ENCODE results near the gene SH3BP4.

SH3BP4 gene

DNA sequence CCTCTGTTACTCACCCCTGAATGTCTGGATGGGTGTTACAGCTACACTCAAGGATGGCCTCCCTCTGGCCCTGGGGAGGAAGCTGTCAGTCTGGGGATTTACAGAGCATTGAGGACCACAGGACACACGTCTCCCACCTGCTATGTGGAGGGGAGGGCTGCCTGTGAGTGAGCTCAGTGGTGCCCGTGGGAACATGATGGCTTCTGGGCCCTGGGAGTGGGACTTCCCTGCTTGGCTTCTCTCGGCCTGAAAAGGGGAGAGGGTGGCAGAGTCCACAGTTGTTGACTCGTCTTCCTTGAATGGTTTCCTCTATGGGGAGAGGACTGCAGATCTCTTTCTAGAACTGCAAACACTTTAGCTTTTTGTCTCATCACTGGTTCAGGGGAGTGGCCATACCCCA, 79.1 kb downstream of the SH3BP4 start:
- DNase-seq (ENCODE audit: low read depth, low spot score), result no peak
- ChIA-PET POLR2A (no interaction called here), CTCF (interaction anchor here (1.0 kb wide), 1 partner anchor 482 kb away, joined by 4 read pairs; no protein-coding TSS in a partner anchor)
- no peak overlapping the region for H3K4me3 ChIP-seq (ENCODE audit: low read depth, low read length)
- TF ChIP-seq, protein P1, sequence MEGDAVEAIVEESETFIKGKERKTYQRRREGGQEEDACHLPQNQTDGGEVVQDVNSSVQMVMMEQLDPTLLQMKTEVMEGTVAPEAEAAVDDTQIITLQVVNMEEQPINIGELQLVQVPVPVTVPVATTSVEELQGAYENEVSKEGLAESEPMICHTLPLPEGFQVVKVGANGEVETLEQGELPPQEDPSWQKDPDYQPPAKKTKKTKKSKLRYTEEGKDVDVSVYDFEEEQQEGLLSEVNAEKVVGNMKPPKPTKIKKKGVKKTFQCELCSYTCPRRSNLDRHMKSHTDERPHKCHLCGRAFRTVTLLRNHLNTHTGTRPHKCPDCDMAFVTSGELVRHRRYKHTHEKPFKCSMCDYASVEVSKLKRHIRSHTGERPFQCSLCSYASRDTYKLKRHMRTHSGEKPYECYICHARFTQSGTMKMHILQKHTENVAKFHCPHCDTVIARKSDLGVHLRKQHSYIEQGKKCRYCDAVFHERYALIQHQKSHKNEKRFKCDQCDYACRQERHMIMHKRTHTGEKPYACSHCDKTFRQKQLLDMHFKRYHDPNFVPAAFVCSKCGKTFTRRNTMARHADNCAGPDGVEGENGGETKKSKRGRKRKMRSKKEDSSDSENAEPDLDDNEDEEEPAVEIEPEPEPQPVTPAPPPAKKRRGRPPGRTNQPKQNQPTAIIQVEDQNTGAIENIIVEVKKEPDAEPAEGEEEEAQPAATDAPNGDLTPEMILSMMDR (IDR thresholded peaks at IDR 0.05; ENCODE audit: insufficient read depth, low read length, missing control alignments), result no peak

DNA sequence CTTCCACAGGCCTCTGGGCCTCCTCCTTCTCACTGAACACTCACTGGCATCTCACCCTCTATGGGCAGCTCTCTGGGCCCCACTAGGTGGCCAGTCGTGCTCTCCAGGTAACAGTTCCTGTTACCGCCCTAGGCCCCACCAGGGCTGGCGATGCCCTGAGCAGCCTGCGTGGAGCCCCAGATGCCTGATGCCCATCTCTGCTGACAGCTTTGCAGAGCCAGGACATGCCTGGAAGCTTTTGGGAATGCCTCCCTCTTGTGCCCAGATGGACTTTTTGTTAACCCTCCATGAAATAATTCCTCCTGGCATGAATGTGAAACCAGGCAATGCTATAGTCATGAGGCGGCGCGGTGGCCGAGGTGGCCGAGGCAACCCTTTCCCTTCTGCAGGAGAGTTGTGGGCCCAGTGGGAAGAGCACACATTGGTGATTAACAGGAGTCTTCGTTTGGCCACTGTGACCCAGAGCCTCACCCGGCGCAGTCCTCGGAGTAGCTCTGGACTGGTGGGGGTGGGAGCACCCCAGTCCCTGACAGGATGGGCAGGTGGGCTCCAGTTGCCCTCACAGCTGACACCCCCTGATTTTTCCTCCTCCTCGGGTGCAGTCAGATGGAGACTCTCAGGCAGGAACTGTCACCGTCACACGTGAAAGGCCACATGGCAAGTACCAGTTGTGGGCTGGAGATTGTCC, 80.0 kb downstream of the SH3BP4 start:
- DNase-seq (ENCODE audit: low read depth, low spot score), result no peak
- TF ChIP-seq, protein P1 (IDR thresholded peaks at IDR 0.05; ENCODE audit: insufficient read depth, low read length, missing control alignments), result no peak
- POLR2A ChIA-PET, result no interaction called here
- CTCF ChIA-PET, result interaction anchor here (1.0 kb wide), 1 partner anchor 483 kb away, joined by 4 read pairs; no protein-coding TSS in a partner anchor
- no peak overlapping the region for H3K4me3 ChIP-seq (ENCODE audit: low read depth, low read length)

DNA sequence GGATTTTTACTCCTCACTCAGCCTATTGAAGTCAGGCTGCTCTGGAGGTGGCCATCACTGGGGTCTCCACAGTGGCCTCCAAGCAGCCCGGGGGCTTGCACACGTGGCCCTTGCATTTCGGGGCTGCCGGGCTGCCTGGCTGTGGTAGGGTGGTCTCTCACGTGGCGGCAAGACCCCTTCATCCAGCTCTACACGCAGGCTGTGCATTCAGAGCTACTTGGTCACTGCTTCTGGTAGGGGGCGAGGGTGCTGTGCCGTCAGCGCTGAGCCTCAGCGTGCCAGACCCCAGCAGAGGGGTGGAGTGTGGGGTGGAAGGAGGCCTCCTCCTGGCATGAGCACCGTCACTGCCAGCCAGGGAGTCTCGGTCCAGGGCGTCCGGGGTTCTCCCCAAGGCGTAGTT, 80.6 kb downstream of the SH3BP4 start:
- no peak overlapping the region for H3K4me3 ChIP-seq (ENCODE audit: low read depth, low read length)
- ChIA-PET POLR2A (no interaction called here), CTCF (no interaction called here)
- TF ChIP-seq, protein P1 (IDR thresholded peaks at IDR 0.05; ENCODE audit: insufficient read depth, low read length, missing control alignments), result no peak
- DNase-seq (ENCODE audit: low read depth, low spot score), result no peak

DNA sequence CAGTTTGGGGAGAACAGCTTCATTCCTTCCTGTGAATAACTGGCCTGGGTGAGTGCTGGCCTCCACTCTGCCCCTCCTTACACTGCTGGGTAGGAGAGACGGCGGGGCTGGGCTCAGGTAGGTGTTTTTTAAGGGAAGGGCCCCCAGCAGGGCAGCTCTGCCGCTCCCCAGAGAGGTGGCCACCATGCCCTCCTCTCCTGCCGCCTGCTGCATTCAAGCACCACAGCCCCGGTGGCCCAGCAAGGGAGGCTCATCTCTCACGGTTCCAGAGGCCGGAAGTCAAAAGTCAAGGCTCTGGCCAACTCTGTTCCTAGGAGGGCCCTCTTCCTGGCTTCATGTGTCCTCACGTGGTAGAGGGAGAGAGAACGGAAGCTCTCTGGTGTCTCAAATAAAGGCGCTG, 81.1 kb downstream of the SH3BP4 start:
- CTCF ChIA-PET, result no interaction called here
- DNase-seq (ENCODE audit: low read depth, low spot score), result no peak
- H3K4me3 ChIP-seq (ENCODE audit: low read depth, low read length), result no peak overlapping the region
- TF ChIP-seq, protein P1 (IDR thresholded peaks at IDR 0.05; ENCODE audit: insufficient read depth, low read length, missing control alignments), result no peak
- POLR2A ChIA-PET, result no interaction called here

DNA sequence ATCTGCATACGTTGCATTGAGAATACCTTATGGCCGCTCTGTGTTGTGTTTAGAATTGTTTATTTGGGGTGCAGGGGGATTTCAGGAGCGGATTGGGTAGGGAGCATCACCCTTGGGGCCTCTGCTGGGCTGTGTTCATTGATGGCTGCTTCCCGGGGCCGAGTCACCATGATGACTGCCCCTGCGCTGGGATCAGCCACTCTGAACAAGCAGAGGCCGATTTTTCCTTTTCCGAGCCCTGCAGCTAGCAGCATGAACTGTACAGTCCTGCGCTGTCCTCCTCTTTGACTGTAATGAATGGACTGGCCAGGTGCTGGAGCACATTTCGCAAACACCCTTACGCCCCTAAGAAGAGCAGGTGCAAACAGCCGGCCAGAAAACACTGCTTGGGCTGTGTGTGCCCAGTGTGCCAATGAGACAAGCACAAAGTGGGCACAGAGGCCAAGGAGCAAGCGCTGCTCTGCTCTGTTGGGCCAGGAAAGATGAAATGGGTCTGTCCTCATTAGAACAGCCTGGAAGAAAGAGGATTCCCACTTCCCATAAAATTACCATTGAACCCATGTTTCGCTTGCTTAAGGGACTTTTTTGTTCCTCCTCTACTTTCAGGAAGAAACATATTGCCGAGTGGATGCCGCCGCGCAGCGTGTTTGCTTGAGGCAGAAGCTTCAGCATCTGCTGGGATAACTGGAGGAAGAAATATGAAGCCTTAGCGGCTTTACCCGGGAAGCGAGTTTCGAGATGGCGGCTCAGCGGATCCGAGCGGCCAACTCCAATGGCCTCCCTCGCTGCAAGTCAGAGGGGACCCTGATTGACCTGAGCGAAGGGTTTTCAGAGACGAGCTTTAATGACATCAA, 82.7 kb downstream of the SH3BP4 start:
- TF ChIP-seq, protein P1 (IDR thresholded peaks at IDR 0.05; ENCODE audit: insufficient read depth, low read length, missing control alignments), result no peak
- DNase-seq (ENCODE audit: low read depth, low spot score), result no peak
- CTCF ChIA-PET, result interaction anchor here (1.1 kb wide), 1 partner anchor 470 kb away, joined by 4 read pairs; no protein-coding TSS in a partner anchor
- POLR2A ChIA-PET, result no interaction called here
- no peak overlapping the region for H3K4me3 ChIP-seq (ENCODE audit: low read depth, low read length)

DNA sequence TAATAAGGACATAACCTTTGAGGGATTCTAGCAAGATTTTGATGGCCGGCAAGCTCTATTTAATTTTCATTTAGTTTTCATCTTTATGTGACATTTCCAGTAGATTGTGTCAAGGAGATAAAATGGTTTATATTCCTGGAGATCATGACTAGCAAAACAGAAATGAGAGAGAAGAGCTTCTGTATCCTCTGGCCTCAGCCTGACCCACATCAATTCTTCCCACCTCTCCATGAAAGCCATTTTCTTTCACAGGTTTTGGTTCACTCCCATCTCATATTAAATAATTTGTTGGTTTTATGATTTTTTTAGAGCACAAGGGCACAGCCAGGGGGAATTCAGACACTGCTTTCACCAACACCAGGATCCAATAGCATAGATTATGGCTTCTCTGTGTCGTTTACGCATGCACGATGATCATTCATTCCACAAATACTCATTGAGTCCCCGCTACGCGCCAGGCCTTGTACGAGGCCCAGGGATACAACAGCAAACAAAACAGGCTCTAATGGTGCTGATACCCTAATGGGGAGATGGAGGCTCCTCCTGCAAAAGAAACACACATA, 85.9 kb downstream of the SH3BP4 start:
- DNase-seq (ENCODE audit: low read depth, low spot score), result no peak
- TF ChIP-seq, protein P1 (IDR thresholded peaks at IDR 0.05; ENCODE audit: insufficient read depth, low read length, missing control alignments), result no peak
- ChIA-PET CTCF (interaction anchor here (1.2 kb wide), 2 partner anchors 11 to 493 kb away, joined by 5 to 6 read pairs; no protein-coding TSS in a partner anchor), POLR2A (no interaction called here)
- H3K4me3 ChIP-seq (ENCODE audit: low read depth, low read length), result no peak overlapping the region

All from AG04449 (cell line).